Activated B cell treated with CpG ODN at 0.5 μM for 24 hours (primary cell): ENCODE measurements around the gene PXDN. TPM values are rescaled to one million over a fixed set of nuclear protein-coding genes. Genes with fewer than 3 reads are reported as not detected.
"Not testable (repeated sequence)": the region's sequence is repeated elsewhere in the genome, so short reads cannot be mapped to it uniquely, and the experiment has no call there.

Source experiments
- ATAC-seq: fragments of 200-7000 bp; cut with Tn5 transposase; one replicate; pipeline ENCODE4 v1.10.0; 2021; ENCODE audit warnings: low read depth, mild to moderate bottlenecking, moderate library complexity
- CTCF ChIA-PET: fragments of 350-600 bp; sonication (Branson Sonifier 250); formaldehyde crosslinking; loops from one replicate; lab custom pipeline; 2021; ENCODE audit warnings: antibody characterized with exemption; lab: Charles Lee
- POLR2A ChIA-PET: fragments of 350-600 bp; sonication (Branson Sonifier 250); formaldehyde crosslinking; loops from one replicate; lab custom pipeline; 2021; ENCODE audit warnings: antibody characterized with exemption; lab: Charles Lee
- DNase-seq: peaks from one replicate; pipeline ENCODE4 v3.0.0; 2022
- H3K27ac Mint-ChIP-seq: one replicate; pipeline ENCODE4 v1.8.0; 2020; ENCODE audit warnings: mixed read lengths
- H3K27me3 Mint-ChIP-seq: one replicate; pipeline ENCODE4 v1.8.0; 2021; ENCODE audit warnings: mixed read lengths
- H3K36me3 Mint-ChIP-seq: one replicate; pipeline ENCODE4 v1.8.0; 2021; ENCODE audit warnings: low read depth, mixed read lengths
- H3K4me1 Mint-ChIP-seq: one replicate; pipeline ENCODE4 v1.8.0; 2021; ENCODE audit warnings: mixed read lengths
- H3K4me3 Mint-ChIP-seq: one replicate; pipeline ENCODE4 v1.8.0; 2020; ENCODE audit warnings: mild to moderate bottlenecking, mixed read lengths
- H3K9me3 Mint-ChIP-seq: one replicate; pipeline ENCODE4 v1.8.0; 2020; ENCODE audit warnings: mixed read lengths
- CTCF ChIP-seq: fragments of 200-600 bp; IDR thresholded peaks from one replicate; pipeline ENCODE4 v1.8.0; 2022; ENCODE audit warnings: antibody characterized with exemption, mild to moderate bottlenecking
- intact Hi-C: fragments of 100-400 bp; cut with micrococcal nuclease; formaldehyde crosslinking; loops from one replicate; pipeline ENCODE4 v1.15.1; 2024
- total RNA-seq: library from RNA; stranded (reverse); gene quantifications from 2 replicates; pipeline ENCODE4 v1.2.3, GENCODE V29; 2022

The PXDN gene
- total RNA-seq, 1 donor from 2014 or later: 1.1 TPM

- H3K4me3 Mint-ChIP-seq: no peak overlapping the region
- no peak overlapping the region for H3K27ac Mint-ChIP-seq
- no peaks in the 10 kb centered on the region for H3K4me1 Mint-ChIP-seq
- DNase-seq (no peak), ATAC-seq (no peak)
- CTCF ChIA-PET: interaction anchor here (0.5 to 1.7 kb wide), 3 partner anchors 18 to 282 kb away, joined by 3 to 8 read pairs (median 3); no protein-coding TSS in a partner anchor
- POLR2A ChIA-PET: no interaction called here
- H3K27me3 Mint-ChIP-seq: peaks cover 4% of the 10 kb centered on the region
- peaks cover 3% of the 10 kb centered on the region for H3K9me3 Mint-ChIP-seq
- H3K36me3 Mint-ChIP-seq: no peaks in the 10 kb centered on the region
- TF ChIP-seq CTCF: no peak
- intact Hi-C loops: no loop called here
Measured at GRCh38 chr2:1769703-1770422, 25.5 kb upstream of the PXDN start.

GRCh38 chr2:1767939-1768691 is 23.8 kb upstream of the PXDN start:
- Mint-ChIP-seq H3K27me3 (peaks cover 3% of the 10 kb centered on the region), H3K27ac (no peak overlapping the region), H3K4me3 (no peak overlapping the region), H3K4me1 (no peaks in the 10 kb centered on the region), H3K9me3 (peaks cover 3% of the 10 kb centered on the region), H3K36me3 (no peaks in the 10 kb centered on the region)
- intact Hi-C loops: no loop called here
- TF ChIP-seq CTCF: no peak
- ChIA-PET POLR2A (no interaction called here), CTCF (interaction anchor here (0.8 to 1.5 kb wide), 2 partner anchors 18 to 627 kb away, joined by 3 to 4 read pairs; no protein-coding TSS in a partner anchor)
- ATAC-seq (no peak), DNase-seq (no peak)

- H3K36me3 Mint-ChIP-seq: no peaks in the 10 kb centered on the region
- no peaks in the 10 kb centered on the region for H3K4me1 Mint-ChIP-seq
- intact Hi-C loops: no loop called here
- H3K27me3 Mint-ChIP-seq: peaks cover 3% of the 10 kb centered on the region
- H3K4me3 Mint-ChIP-seq: no peak overlapping the region
- H3K9me3 Mint-ChIP-seq: peaks cover 3% of the 10 kb centered on the region
- CTCF ChIA-PET: interaction anchor here (0.8 to 1.5 kb wide), 2 partner anchors 17 to 626 kb away, joined by 3 to 4 read pairs; no protein-coding TSS in a partner anchor
- DNase-seq (no peak), ATAC-seq (no peak)
- H3K27ac Mint-ChIP-seq: no peak overlapping the region
- TF ChIP-seq CTCF: no peak
- POLR2A ChIA-PET: no interaction called here
Measured at GRCh38 chr2:1766851-1767811, 22.8 kb upstream of the PXDN start.

- Mint-ChIP-seq H3K27ac (no peak overlapping the region), H3K4me3 (no peak overlapping the region), H3K9me3 (peaks cover 3% of the 10 kb centered on the region), H3K36me3 (no peaks in the 10 kb centered on the region), H3K4me1 (no peaks in the 10 kb centered on the region), H3K27me3 (peaks cover 3% of the 10 kb centered on the region)
- TF ChIP-seq CTCF: no peak
- ChIA-PET CTCF (interaction anchor here (1.5 kb wide), 1 partner anchor 16 kb away, joined by 4 read pairs; no protein-coding TSS in a partner anchor), POLR2A (no interaction called here)
- no peak for DNase-seq
- intact Hi-C loops: no loop called here
- no peak for ATAC-seq
Measured at GRCh38 chr2:1766425-1766824, 22.1 kb upstream of the PXDN start.

- POLR2A ChIA-PET, ATAC-seq, intact Hi-C loops, CTCF ChIA-PET, H3K4me1 Mint-ChIP-seq, H3K27ac Mint-ChIP-seq, DNase-seq, H3K4me3 Mint-ChIP-seq, H3K9me3 Mint-ChIP-seq, H3K36me3 Mint-ChIP-seq, H3K27me3 Mint-ChIP-seq: not testable (repeated sequence)
Measured at GRCh38 chr2:1765201-1765600, 20.9 kb upstream of the PXDN start.
